ENCODE results near the gene AP2B1. TPM values are rescaled to one million over a fixed set of nuclear protein-coding genes. Genes with fewer than 3 reads are reported as not detected.
"Not testable (repeated sequence)": the region's sequence is repeated elsewhere in the genome, so short reads cannot be mapped to it uniquely, and the experiment has no call there.

Gene AP2B1
- total RNA-seq, 2 experiments from 2014 or later: 180 to 185 TPM

- Mint-ChIP-seq H3K27ac (no peak overlapping the region), H3K36me3 (ENCODE audit: low read depth) (peaks cover 44% of the 10 kb centered on the region), H3K27me3 (no peaks in the 10 kb centered on the region), H3K4me3 (no peak overlapping the region), H3K4me1 (peaks cover 2% of the 10 kb centered on the region), H3K9me3 (no peaks in the 10 kb centered on the region)
- no peak for DNase-seq
- CTCF ChIA-PET: interaction anchor here (0.6 kb wide), 1 partner anchor 43 kb away, joined by 3 read pairs; no protein-coding TSS in a partner anchor
- POLR2A ChIA-PET: no interaction called here
Measured at GRCh38 chr17:35609831-35610230, 22.7 kb downstream of the AP2B1 start.

GRCh38 chr17:35610746-35611145 is 23.6 kb downstream of the AP2B1 start:
- DNase-seq: not testable (repeated sequence)
- peaks cover 43% of the 10 kb centered on the region for H3K36me3 Mint-ChIP-seq (ENCODE audit: low read depth)

GRCh38 chr17:35612924-35613521 is 25.9 kb downstream of the AP2B1 start:
- POLR2A ChIA-PET: interaction anchor here (0.6 kb wide), 1 partner anchor 215 kb away, joined by 4 read pairs; no protein-coding TSS in a partner anchor
- no peaks in the 10 kb centered on the region for H3K9me3 Mint-ChIP-seq
- peaks cover 2% of the 10 kb centered on the region for H3K4me1 Mint-ChIP-seq
- no peaks in the 10 kb centered on the region for H3K27me3 Mint-ChIP-seq
- H3K36me3 Mint-ChIP-seq (ENCODE audit: low read depth): peaks cover 40% of the 10 kb centered on the region
- peak overlapping the region; percentile 43 for H3K27ac Mint-ChIP-seq
- DNase-seq: peak; percentile 57
- CTCF ChIA-PET: interaction anchor here (0.5 to 2.7 kb wide), 11 partner anchors 12 to 449 kb away, joined by 3 to 9 read pairs (median 4); no protein-coding TSS in a partner anchor
- no peak overlapping the region for H3K4me3 Mint-ChIP-seq

More at GRCh38 chr17:35610746-35611145, 23.6 kb downstream of the AP2B1 start:
- CTCF ChIA-PET: interaction anchor here (0.6 to 1.8 kb wide), 2 partner anchors 8 to 121 kb away, joined by 5 to 7 read pairs; no protein-coding TSS in a partner anchor
- H3K27me3 Mint-ChIP-seq, POLR2A ChIA-PET, H3K9me3 Mint-ChIP-seq, H3K4me1 Mint-ChIP-seq, H3K27ac Mint-ChIP-seq, H3K4me3 Mint-ChIP-seq: not testable (repeated sequence)

- Mint-ChIP-seq H3K4me3 (no peak overlapping the region), H3K9me3 (no peaks in the 10 kb centered on the region), H3K27me3 (no peaks in the 10 kb centered on the region), H3K36me3 (ENCODE audit: low read depth) (peaks cover 29% of the 10 kb centered on the region), H3K4me1 (peaks cover 2% of the 10 kb centered on the region), H3K27ac (no peak overlapping the region)
- POLR2A ChIA-PET: interaction anchor here (0.6 kb wide), 1 partner anchor 454 kb away, joined by 3 read pairs; no protein-coding TSS in a partner anchor
- no peak for DNase-seq
- CTCF ChIA-PET: interaction anchor here (0.6 to 1.8 kb wide), 4 partner anchors 8 to 71 kb away, joined by 3 to 7 read pairs (median 4); no protein-coding TSS in a partner anchor
Measured at GRCh38 chr17:35614810-35615209, 27.7 kb downstream of the AP2B1 start.

GRCh38 chr17:35616536-35616935 is 29.4 kb downstream of the AP2B1 start:
- Mint-ChIP-seq H3K36me3 (ENCODE audit: low read depth) (peaks cover 24% of the 10 kb centered on the region), H3K9me3 (no peaks in the 10 kb centered on the region), H3K4me1 (peaks cover 2% of the 10 kb centered on the region), H3K27me3 (no peaks in the 10 kb centered on the region), H3K27ac (no peak overlapping the region), H3K4me3 (no peak overlapping the region)
- ChIA-PET CTCF (interaction anchor here (1.3 kb wide), 1 partner anchor 11 kb away, joined by 3 read pairs; no protein-coding TSS in a partner anchor), POLR2A (no interaction called here)
- DNase-seq: no peak

- no peaks in the 10 kb centered on the region for H3K9me3 Mint-ChIP-seq
- no peak for DNase-seq
- peaks cover 2% of the 10 kb centered on the region for H3K4me1 Mint-ChIP-seq
- no peak overlapping the region for H3K4me3 Mint-ChIP-seq
- no peaks in the 10 kb centered on the region for H3K27me3 Mint-ChIP-seq
- H3K27ac Mint-ChIP-seq: no peak overlapping the region
- peaks cover 21% of the 10 kb centered on the region for H3K36me3 Mint-ChIP-seq (ENCODE audit: low read depth)
- ChIA-PET POLR2A (no interaction called here), CTCF (interaction anchor here (3.2 kb wide), 1 partner anchor 130 kb away, joined by 10 read pairs; no protein-coding TSS in a partner anchor)
Measured at GRCh38 chr17:35617505-35617904, 30.4 kb downstream of the AP2B1 start.

GRCh38 chr17:35618628-35619027 is 31.5 kb downstream of the AP2B1 start:
- ChIA-PET CTCF (interaction anchor here (3.2 kb wide), 1 partner anchor 129 kb away, joined by 10 read pairs; no protein-coding TSS in a partner anchor), POLR2A (no interaction called here)
- Mint-ChIP-seq H3K9me3 (no peaks in the 10 kb centered on the region), H3K4me3 (no peak overlapping the region), H3K36me3 (ENCODE audit: low read depth) (peaks cover 18% of the 10 kb centered on the region), H3K27ac (no peak overlapping the region), H3K27me3 (no peaks in the 10 kb centered on the region), H3K4me1 (no peaks in the 10 kb centered on the region)
- no peak for DNase-seq

GRCh38 chr17:35621768-35622167 is 34.6 kb downstream of the AP2B1 start:
- no peak overlapping the region for H3K27ac Mint-ChIP-seq
- ChIA-PET POLR2A (no interaction called here), CTCF (interaction anchor here (1.1 kb wide), 1 partner anchor 7 kb away, joined by 3 read pairs; no protein-coding TSS in a partner anchor)
- H3K9me3 Mint-ChIP-seq: no peaks in the 10 kb centered on the region
- no peak for DNase-seq
- H3K27me3 Mint-ChIP-seq: no peaks in the 10 kb centered on the region
- H3K36me3 Mint-ChIP-seq (ENCODE audit: low read depth): peaks cover 21% of the 10 kb centered on the region
- H3K4me3 Mint-ChIP-seq: no peak overlapping the region
- no peaks in the 10 kb centered on the region for H3K4me1 Mint-ChIP-seq

GRCh38 chr17:35627417-35627816 is 40.3 kb downstream of the AP2B1 start:
- Mint-ChIP-seq H3K36me3 (ENCODE audit: low read depth) (peaks cover 40% of the 10 kb centered on the region), H3K9me3 (no peaks in the 10 kb centered on the region), H3K27me3 (no peaks in the 10 kb centered on the region), H3K27ac (no peak overlapping the region), H3K4me1 (no peaks in the 10 kb centered on the region), H3K4me3 (no peak overlapping the region)
- POLR2A ChIA-PET: no interaction called here
- DNase-seq: no peak
- CTCF ChIA-PET: no interaction called here

GRCh38 chr17:35630530-35631148 is 43.5 kb downstream of the AP2B1 start:
- H3K27me3 Mint-ChIP-seq: no peaks in the 10 kb centered on the region
- no peak overlapping the region for H3K27ac Mint-ChIP-seq
- no peak overlapping the region for H3K4me3 Mint-ChIP-seq
- H3K36me3 Mint-ChIP-seq (ENCODE audit: low read depth): peaks cover 37% of the 10 kb centered on the region
- DNase-seq: no peak
- no peaks in the 10 kb centered on the region for H3K9me3 Mint-ChIP-seq
- H3K4me1 Mint-ChIP-seq: no peaks in the 10 kb centered on the region
- POLR2A ChIA-PET: no interaction called here
- CTCF ChIA-PET: no interaction called here

GRCh38 chr17:35641032-35641431 is 53.9 kb downstream of the AP2B1 start:
- no peak overlapping the region for H3K4me3 Mint-ChIP-seq
- H3K27me3 Mint-ChIP-seq: no peaks in the 10 kb centered on the region
- H3K4me1 Mint-ChIP-seq: no peaks in the 10 kb centered on the region
- H3K9me3 Mint-ChIP-seq: no peaks in the 10 kb centered on the region
- ChIA-PET POLR2A (no interaction called here), CTCF (no interaction called here)
- peaks cover 35% of the 10 kb centered on the region for H3K36me3 Mint-ChIP-seq (ENCODE audit: low read depth)
- no peak overlapping the region for H3K27ac Mint-ChIP-seq
- DNase-seq: no peak

- ChIA-PET CTCF (no interaction called here), POLR2A (no interaction called here)
- Mint-ChIP-seq H3K4me3 (no peak overlapping the region), H3K27ac (no peak overlapping the region), H3K27me3 (no peaks in the 10 kb centered on the region), H3K9me3 (no peaks in the 10 kb centered on the region), H3K4me1 (no peaks in the 10 kb centered on the region), H3K36me3 (ENCODE audit: low read depth) (peaks cover 23% of the 10 kb centered on the region)
- no peak for DNase-seq
Measured at GRCh38 chr17:35645923-35646322, 58.8 kb downstream of the AP2B1 start.

- Mint-ChIP-seq H3K27me3 (no peaks in the 10 kb centered on the region), H3K4me3 (no peak overlapping the region), H3K27ac (no peak overlapping the region), H3K9me3 (no peaks in the 10 kb centered on the region), H3K4me1 (no peaks in the 10 kb centered on the region), H3K36me3 (ENCODE audit: low read depth) (peaks cover 21% of the 10 kb centered on the region)
- POLR2A ChIA-PET: no interaction called here
- DNase-seq: no peak
- CTCF ChIA-PET: interaction anchor here (0.5 to 1.0 kb wide), 4 partner anchors 9 to 224 kb away, joined by 3 to 5 read pairs (median 4); no protein-coding TSS in a partner anchor
Measured at GRCh38 chr17:35651467-35651866, 64.3 kb downstream of the AP2B1 start.

Measured in activated CD4-positive, alpha-beta T cell treated with anti-CD3 and anti-CD28 coated beads, Interleukin-2, amount 10 ng/mL, durations not matched to agents 7 days and 5 days (primary cell).